ENCODE measurements around the gene SYNGR2.

GRCh38 chr17:78204387-78205123 lies 36.2 kb downstream of the SYNGR2 start:
- TF ChIP-seq, protein P1, sequence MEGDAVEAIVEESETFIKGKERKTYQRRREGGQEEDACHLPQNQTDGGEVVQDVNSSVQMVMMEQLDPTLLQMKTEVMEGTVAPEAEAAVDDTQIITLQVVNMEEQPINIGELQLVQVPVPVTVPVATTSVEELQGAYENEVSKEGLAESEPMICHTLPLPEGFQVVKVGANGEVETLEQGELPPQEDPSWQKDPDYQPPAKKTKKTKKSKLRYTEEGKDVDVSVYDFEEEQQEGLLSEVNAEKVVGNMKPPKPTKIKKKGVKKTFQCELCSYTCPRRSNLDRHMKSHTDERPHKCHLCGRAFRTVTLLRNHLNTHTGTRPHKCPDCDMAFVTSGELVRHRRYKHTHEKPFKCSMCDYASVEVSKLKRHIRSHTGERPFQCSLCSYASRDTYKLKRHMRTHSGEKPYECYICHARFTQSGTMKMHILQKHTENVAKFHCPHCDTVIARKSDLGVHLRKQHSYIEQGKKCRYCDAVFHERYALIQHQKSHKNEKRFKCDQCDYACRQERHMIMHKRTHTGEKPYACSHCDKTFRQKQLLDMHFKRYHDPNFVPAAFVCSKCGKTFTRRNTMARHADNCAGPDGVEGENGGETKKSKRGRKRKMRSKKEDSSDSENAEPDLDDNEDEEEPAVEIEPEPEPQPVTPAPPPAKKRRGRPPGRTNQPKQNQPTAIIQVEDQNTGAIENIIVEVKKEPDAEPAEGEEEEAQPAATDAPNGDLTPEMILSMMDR (IDR thresholded peaks at IDR 0.05; ENCODE audit: low read depth, low read length): no peak
- TF ChIP-seq POLR2A (IDR thresholded peaks at IDR 0.05; ENCODE audit: extremely low read depth, insufficient read length) (no peak), MYC (IDR thresholded peaks at IDR 0.05; ENCODE audit: low read depth, low read length) (no peak)

Measured in NB4 (cell line).